PC-9 (cell line): ENCODE measurements around the gene RBMX. TPM values are rescaled to one million over a fixed set of nuclear protein-coding genes. Genes with fewer than 3 reads are reported as not detected.
"Not testable (repeated sequence)": the region's sequence is repeated elsewhere in the genome, so short reads cannot be mapped to it uniquely, and the experiment has no call there.

Source experiments
- BruUV-seq: library from RNA; stranded (reverse); fragments of 400-500 nt; replicated peaks from 2 replicates; lab custom pipeline; 2021; lab: Mats Ljungman, UMichigan
- CTCF ChIA-PET: fragments of 300-600 bp; sonication (Branson Sonifier 250); formaldehyde crosslinking; loops from one replicate; lab custom pipeline; 2022; ENCODE audit warnings: antibody characterized with exemption; lab: Charles Lee
- POLR2A ChIA-PET: fragments of 300-600 bp; sonication (Branson Sonifier 250); formaldehyde crosslinking; loops from one replicate; lab custom pipeline; 2022; ENCODE audit warnings: antibody characterized with exemption; ENCODE audit not compliant: unreplicated experiment; lab: Charles Lee
- DNase-seq, 2 experiments: peaks; one replicate each; pipeline versions ENCODE4 v3.0.0 to v3.0.0-alpha.2; 2015 to 2022; ENCODE audit warnings: mixed read lengths in 1 of 2
- H2AFZ ChIP-seq: fragments of 200-600 bp; sonication (generic); 2 replicates; pipeline ENCODE4 v1.8.1; 2017; ENCODE audit warnings: antibody characterized with exemption
- H3F3A ChIP-seq: fragments of 200-600 bp; sonication (generic); 2 replicates; pipeline ENCODE4 v1.8.1; 2017; ENCODE audit warnings: antibody characterized with exemption, mild to moderate bottlenecking, low read depth; ENCODE audit not compliant: insufficient read depth
- H3K27ac ChIP-seq: fragments of 200-600 bp; sonication (generic); 2 replicates; pipeline ENCODE4 v1.6.1; 2016; ENCODE audit warnings: mixed run types
- H3K27me3 ChIP-seq: fragments of 200-600 bp; sonication (generic); 2 replicates; pipeline ENCODE4 v1.6.1; 2016; ENCODE audit warnings: low read depth, mixed run types; ENCODE audit not compliant: insufficient read depth
- H3K36me3 ChIP-seq: fragments of 200-600 bp; sonication (generic); 2 replicates; pipeline ENCODE4 v1.6.1; 2016; ENCODE audit warnings: low read depth, mixed run types
- H3K4me1 ChIP-seq: fragments of 200-600 bp; sonication (generic); replicated peaks from 2 replicates; pipeline ENCODE4 v1.6.1; 2016; ENCODE audit warnings: mixed run types; ENCODE audit not compliant: insufficient read depth
- H3K4me2 ChIP-seq: fragments of 200-600 bp; sonication (generic); 2 replicates; pipeline ENCODE4 v1.6.1; 2017; ENCODE audit warnings: mixed run types
- H3K4me3 ChIP-seq: fragments of 200-600 bp; sonication (generic); 2 replicates; pipeline ENCODE4 v1.6.1; 2016; ENCODE audit warnings: mixed run types
- H3K79me2 ChIP-seq: fragments of 200-600 bp; sonication (generic); 2 replicates; pipeline ENCODE4 v1.6.1; 2017; ENCODE audit warnings: low read depth, mixed run types
- H3K9me2 ChIP-seq: fragments of 200-600 bp; sonication (generic); 2 replicates; pipeline ENCODE4 v1.8.1; 2017; ENCODE audit warnings: mild to moderate bottlenecking; ENCODE audit not compliant: insufficient read depth
- H3K9me3 ChIP-seq: fragments of 200-600 bp; sonication (generic); 2 replicates; pipeline ENCODE4 v1.8.1; 2016; ENCODE audit warnings: low read depth; ENCODE audit not compliant: insufficient read depth
- H4K20me1 ChIP-seq: fragments of 200-600 bp; sonication (generic); 2 replicates; pipeline ENCODE4 v1.8.1; 2017; ENCODE audit not compliant: insufficient read depth
- EZH2 ChIP-seq: fragments of 200-600 bp; sonication (generic); IDR thresholded peaks from 2 replicates; pipeline ENCODE4 v1.8.0; 2017; ENCODE audit warnings: antibody characterized with exemption, low read depth
- intact Hi-C: fragments of 100-400 bp; cut with micrococcal nuclease; formaldehyde crosslinking; loops from one replicate; pipeline ENCODE4 v1.10.0; 2022; ENCODE audit not compliant: unreplicated experiment
- total RNA-seq: library from RNA; stranded (reverse); gene quantifications from 2 replicates; pipeline ENCODE4 v1.2.3, GENCODE V29; 2021
- TF ChIP-seq, protein P1 (sequence below): fragments of 200-600 bp; sonication (generic); conservative IDR thresholded peaks from 2 replicates; pipeline ENCODE4 v1.6.1; 2017; ENCODE audit warnings: mixed run types, antibody characterized with exemption, mild to moderate bottlenecking, moderate library complexity

Gene RBMX
- total RNA-seq, 1 experiment from 2014 or later, result 275 TPM

DNA sequence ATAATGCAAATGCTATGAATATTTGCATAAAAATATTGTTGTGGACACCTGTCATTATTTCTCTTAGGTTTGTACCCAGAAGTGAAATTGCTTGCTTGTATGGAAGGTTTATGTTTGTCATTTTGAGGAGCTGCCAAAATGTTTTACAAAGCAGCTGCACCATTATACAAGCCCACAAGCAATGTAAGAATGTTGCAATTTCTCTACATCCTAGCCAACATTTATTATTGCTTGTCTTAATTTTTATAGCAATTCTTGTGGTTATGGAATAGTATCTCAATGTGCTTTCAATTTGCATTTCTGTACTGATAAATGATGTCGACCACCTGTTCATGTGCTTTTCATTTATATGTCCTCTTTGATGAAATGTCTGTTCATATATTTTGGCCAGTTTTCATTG is 18.7 kb upstream of the RBMX start:
- Histone ChIP-seq H4K20me1 (no peaks in the 10 kb centered on the region), H3K4me2 (no peak overlapping the region), H3K27ac (no peak overlapping the region), H3F3A (no peaks in the 10 kb centered on the region), H3K9me3 (no peaks in the 10 kb centered on the region), H3K9me2 (no peaks in the 10 kb centered on the region), H2AFZ (no peak overlapping the region), H3K36me3 (no peaks in the 10 kb centered on the region), H3K79me2 (no peaks in the 10 kb centered on the region), H3K4me1 (no peaks in the 10 kb centered on the region), H3K27me3 (no peaks in the 10 kb centered on the region), H3K4me3 (no peak overlapping the region)
- POLR2A ChIA-PET, result no interaction called here
- CTCF ChIA-PET, result no interaction called here
- BruUV-seq, result no TSS peak
- TF ChIP-seq, protein P1, sequence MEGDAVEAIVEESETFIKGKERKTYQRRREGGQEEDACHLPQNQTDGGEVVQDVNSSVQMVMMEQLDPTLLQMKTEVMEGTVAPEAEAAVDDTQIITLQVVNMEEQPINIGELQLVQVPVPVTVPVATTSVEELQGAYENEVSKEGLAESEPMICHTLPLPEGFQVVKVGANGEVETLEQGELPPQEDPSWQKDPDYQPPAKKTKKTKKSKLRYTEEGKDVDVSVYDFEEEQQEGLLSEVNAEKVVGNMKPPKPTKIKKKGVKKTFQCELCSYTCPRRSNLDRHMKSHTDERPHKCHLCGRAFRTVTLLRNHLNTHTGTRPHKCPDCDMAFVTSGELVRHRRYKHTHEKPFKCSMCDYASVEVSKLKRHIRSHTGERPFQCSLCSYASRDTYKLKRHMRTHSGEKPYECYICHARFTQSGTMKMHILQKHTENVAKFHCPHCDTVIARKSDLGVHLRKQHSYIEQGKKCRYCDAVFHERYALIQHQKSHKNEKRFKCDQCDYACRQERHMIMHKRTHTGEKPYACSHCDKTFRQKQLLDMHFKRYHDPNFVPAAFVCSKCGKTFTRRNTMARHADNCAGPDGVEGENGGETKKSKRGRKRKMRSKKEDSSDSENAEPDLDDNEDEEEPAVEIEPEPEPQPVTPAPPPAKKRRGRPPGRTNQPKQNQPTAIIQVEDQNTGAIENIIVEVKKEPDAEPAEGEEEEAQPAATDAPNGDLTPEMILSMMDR, result no peak
- TF ChIP-seq EZH2, result no peak
- intact Hi-C loops, result no loop called here
- DNase-seq, result no peak

DNA sequence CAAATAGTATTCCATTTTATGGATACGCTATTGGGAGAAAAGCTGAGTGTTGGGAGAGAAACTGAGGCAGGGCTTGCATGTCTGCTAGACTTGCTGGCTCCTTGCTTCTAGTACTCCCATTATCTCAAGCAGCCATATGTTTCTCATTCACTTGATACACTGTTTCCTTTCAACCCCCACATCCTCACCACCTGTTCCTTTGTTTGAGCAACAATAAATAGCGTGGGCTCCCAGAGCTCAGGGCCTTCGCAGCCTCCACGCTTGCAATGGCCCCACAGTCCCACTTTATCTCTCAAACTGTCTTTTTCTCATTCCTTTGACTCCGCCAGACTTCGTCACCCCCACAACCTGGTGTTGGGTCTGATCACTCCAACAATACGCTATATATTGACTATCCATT is 18.2 kb upstream of the RBMX start:
- H3K27me3 ChIP-seq, H3F3A ChIP-seq, BruUV-seq, H3K9me3 ChIP-seq, H3K27ac ChIP-seq, H4K20me1 ChIP-seq, H3K4me1 ChIP-seq, POLR2A ChIA-PET, H3K9me2 ChIP-seq, H3K79me2 ChIP-seq, H3K36me3 ChIP-seq, DNase-seq, CTCF ChIA-PET, H3K4me3 ChIP-seq, H2AFZ ChIP-seq, H3K4me2 ChIP-seq, intact Hi-C loops: not testable (repeated sequence)

- intact Hi-C loops, result no loop called here
- H3K4me1 ChIP-seq, result no peaks in the 10 kb centered on the region
- H2AFZ ChIP-seq, result no peak overlapping the region
- no peak for TF ChIP-seq EZH2
- TF ChIP-seq, protein P1, result no peak
- H3K4me3 ChIP-seq, result no peak overlapping the region
- no peaks in the 10 kb centered on the region for H3K9me3 ChIP-seq
- no peaks in the 10 kb centered on the region for H3K9me2 ChIP-seq
- no peaks in the 10 kb centered on the region for H3F3A ChIP-seq
- H3K36me3 ChIP-seq, result no peaks in the 10 kb centered on the region
- H3K27me3 ChIP-seq, result no peaks in the 10 kb centered on the region
- CTCF ChIA-PET, result no interaction called here
- H4K20me1 ChIP-seq, result no peaks in the 10 kb centered on the region
- no peak overlapping the region for H3K4me2 ChIP-seq
- BruUV-seq, result no TSS peak
- DNase-seq, result no peak
- H3K79me2 ChIP-seq, result no peaks in the 10 kb centered on the region
- no peak overlapping the region for H3K27ac ChIP-seq
- POLR2A ChIA-PET, result no interaction called here
Measured at GRCh38 chrX:136896121-136896914, 15.8 kb upstream of the RBMX start.

- TF ChIP-seq, protein P1, result no peak
- no peak for TF ChIP-seq EZH2
- ChIA-PET CTCF (interaction anchor here (0.5 kb wide), 1 partner anchor 298 kb away, joined by 4 read pairs; no protein-coding TSS in a partner anchor), POLR2A (no interaction called here)
- no peak for DNase-seq
- intact Hi-C loops, result no loop called here
- no TSS peak for BruUV-seq
- H3K9me2 ChIP-seq, result no peaks in the 10 kb centered on the region
- no peaks in the 10 kb centered on the region for H3K36me3 ChIP-seq
- no peaks in the 10 kb centered on the region for H3K79me2 ChIP-seq
- no peak overlapping the region for H3K4me2 ChIP-seq
- H3K27ac ChIP-seq, result no peak overlapping the region
- no peak overlapping the region for H3K4me3 ChIP-seq
- H3K4me1 ChIP-seq, result no peaks in the 10 kb centered on the region
- H3K27me3 ChIP-seq, result no peaks in the 10 kb centered on the region
- H2AFZ ChIP-seq, result no peak overlapping the region
- no peaks in the 10 kb centered on the region for H3K9me3 ChIP-seq
- H4K20me1 ChIP-seq, result no peaks in the 10 kb centered on the region
- no peaks in the 10 kb centered on the region for H3F3A ChIP-seq
Measured at GRCh38 chrX:136892412-136892811, 11.9 kb upstream of the RBMX start.

- H3K4me1 ChIP-seq, H3K79me2 ChIP-seq, BruUV-seq, POLR2A ChIA-PET, H3K9me2 ChIP-seq, intact Hi-C loops, H3K27ac ChIP-seq, H3K4me2 ChIP-seq, H3K36me3 ChIP-seq, H3K27me3 ChIP-seq, DNase-seq, CTCF ChIA-PET, H3K4me3 ChIP-seq, H4K20me1 ChIP-seq, H2AFZ ChIP-seq, H3K9me3 ChIP-seq, H3F3A ChIP-seq: not testable (repeated sequence)
Measured at GRCh38 chrX:136890596-136890995, 10.1 kb upstream of the RBMX start.
